H1 (cell line): ENCODE measurements around the gene SCAND1.
"Not testable (repeated sequence)": the region's sequence is repeated elsewhere in the genome, so short reads cannot be mapped to it uniquely, and the experiment has no call there.

Source experiments
- CEBPB ChIP-seq: IDR thresholded peaks from 2 replicates; pipeline ENCODE4 v1.6.1; 2012; ENCODE audit warnings: low read depth, low read length
- CHD1 ChIP-seq: IDR thresholded peaks from 2 replicates; pipeline ENCODE4 v1.6.1; 2012; ENCODE audit warnings: low read depth, low read length, improper control_type of control experiment
- CHD2 ChIP-seq: IDR thresholded peaks from 2 replicates; pipeline ENCODE4 v1.6.1; 2012; ENCODE audit warnings: low read length, improper control_type of control experiment
- CTCF ChIP-seq, 3 experiments: IDR thresholded peaks; 1 replicate in 2 of 3; 2 replicates in 1 of 3; pipeline versions ENCODE4 v1.5.1 to v1.6.1; 2011; ENCODE audit warnings: low read length in 3 of 3, mild to moderate bottlenecking in 3 of 3, inconsistent platforms in 2 of 3, low read depth in 1 of 3, moderate library complexity in 1 of 3; ENCODE audit not compliant: insufficient read depth in 1 of 3; ENCODE audit errors: control extremely low read depth in 1 of 3
- EZH2 ChIP-seq: fragments of 200-600 bp; sonication (generic); IDR thresholded peaks from 2 replicates; pipeline ENCODE4 v1.7.1; 2012; ENCODE audit warnings: low read depth, mild to moderate bottlenecking, moderate library complexity, low read length, inconsistent platforms; ENCODE audit not compliant: severe bottlenecking
- NANOG ChIP-seq: IDR thresholded peaks from 2 replicates; pipeline ENCODE4 v1.6.1; 2011; ENCODE audit warnings: low read length, low read depth, mild to moderate bottlenecking, inconsistent platforms; ENCODE audit not compliant: insufficient read depth, poor library complexity, severe bottlenecking
- POLR2A ChIP-seq, 2 experiments: IDR thresholded peaks; 1 replicate in 1 of 2; 2 replicates in 1 of 2; pipeline ENCODE4 v1.6.1; 2011; ENCODE audit warnings: low read depth in 2 of 2, low read length in 2 of 2, mild to moderate bottlenecking in 2 of 2; ENCODE audit errors: control extremely low read depth in 1 of 2
- TAF1 ChIP-seq: IDR thresholded peaks from 2 replicates; pipeline ENCODE4 v1.6.1; 2011; ENCODE audit warnings: mild to moderate bottlenecking, low read depth, low read length
- TBP ChIP-seq: IDR thresholded peaks from 2 replicates; pipeline ENCODE4 v1.6.1; 2011; ENCODE audit warnings: low read depth, low read length, improper control_type of control experiment
- YY1 ChIP-seq: IDR thresholded peaks from 2 replicates; pipeline ENCODE4 v1.6.1; 2011; ENCODE audit warnings: low read depth, mild to moderate bottlenecking, low read length

GRCh38 chr20:35952080-35952479 lies 2.2 kb downstream of the SCAND1 start:
- TF ChIP-seq TAF1; CHD2; CTCF (IDR thresholded peaks at IDR 0.05; ENCODE audit: control extremely low read depth in 1 of 3, insufficient read depth in 1 of 3, low read depth in 1 of 3, low read length in 3 of 3); CHD1; YY1; EZH2; CEBPB; NANOG; POLR2A (IDR thresholded peaks at IDR 0.05; ENCODE audit: control extremely low read depth in 1 of 2, low read depth in 2 of 2, low read length in 2 of 2); TBP: not testable (repeated sequence)
